Right lobe of liver (tissue), 6 donors: ENCODE results near the gene CORO7. TPM values are rescaled to one million over a fixed set of nuclear protein-coding genes. Genes with fewer than 3 reads are reported as not detected.
"Not testable (repeated sequence)": the region's sequence is repeated elsewhere in the genome, so short reads cannot be mapped to it uniquely, and the experiment has no call there.

Experiments
- ATAC-seq, 4 donors: fragments of 200-7000 bp; cut with Tn5 transposase; one replicate each; pipeline ENCODE4 v1.9.1; 2020; ENCODE audit warnings: mild to moderate bottlenecking in 4 of 4, moderate library complexity in 4 of 4
- DNase-seq, 3 donors: peaks; one replicate each; pipeline ENCODE4 v3.0.0-alpha.2; 2020
- H3K27ac ChIP-seq, 3 donors: fragments of 200-600 bp; one replicate each; pipeline ENCODE4 v1.8.0; 2022
- H3K27me3 ChIP-seq, 2 donors: fragments of 200-600 bp; one replicate each; pipeline ENCODE4 v1.8.0; 2022
- H3K36me3 ChIP-seq, 4 donors: fragments of 200-600 bp; sonication (generic) in 1 of 4; one replicate each; pipeline versions ENCODE4 v1.5.1 to v1.8.0; 2017 to 2022; ENCODE audit warnings: control low read depth in 1 of 4
- H3K4me1 ChIP-seq, 4 donors: fragments of 200-600 bp; sonication (generic) in 1 of 4; one replicate each; pipeline versions ENCODE4 v1.5.1 to v1.8.0; 2017 to 2022; ENCODE audit warnings: control low read depth in 1 of 4
- H3K4me3 ChIP-seq, 3 donors: fragments of 200-600 bp; one replicate each; pipeline ENCODE4 v1.8.0; 2022
- H3K9me3 ChIP-seq, 4 donors: fragments of 200-600 bp; sonication (generic) in 1 of 4; one replicate each; pipeline versions ENCODE4 v1.5.1 to v1.8.0; 2017 to 2022; ENCODE audit warnings: control low read depth in 1 of 4
- CTCF ChIP-seq, 4 donors: fragments of 200-600 bp in 3 of 4; fragments of 450-650 bp in 1 of 4; IDR thresholded peaks; one replicate each; pipeline versions ENCODE4 v1.5.1 to v1.8.0; 2016 to 2022; ENCODE audit warnings: antibody characterized with exemption in 4 of 4, mild to moderate bottlenecking in 2 of 4
- POLR2A ChIP-seq: fragments of 450-650 bp; IDR thresholded peaks from one replicate; pipeline ENCODE4 v1.6.1; 2017; ENCODE audit warnings: antibody characterized with exemption, mild to moderate bottlenecking
- WGBS: methylation state at CpG from one replicate; pipeline ENCODE4 v1.1.6; 2018; ENCODE audit warnings: low coverage, low lambda C conversion rate; ENCODE audit not compliant: insufficient coverage; ENCODE audit errors: missing lambda C conversion rate; 5-methylcytosine and 5-hydroxymethylcytosine counted together
- intact Hi-C, 2 donors: fragments of 100-400 bp; cut with DNase I; formaldehyde crosslinking; loops; one replicate each; pipeline versions ENCODE4 v1.11.2 to v1.14.1; 2022
- total RNA-seq, 6 experiments: library from RNA; depleted of rRNA in 2 of 6; stranded (reverse); fragments of >200 nt in 2 of 6; fragmentation: NEBNext Ultra II Directional in 3 of 6; extraction: Animal tissue kit (Norgen Biotek cat#: 25700) in 3 of 6; gene quantifications; one replicate each; pipeline versions ENCODE4 v1.1.0 to v1.2.4, GENCODE V29; 2016 to 2023
- donor health status: DM: no; HTN: yes; CAD: no.
- donor health status: DM: no; HTN: no; CAD: no.
- donor health status: DM: no; HTN: no; CAD: no.
- donor health status: DM: no; HTN: yes; CAD: no.
- donor health status: DM: no; HTN: yes; CAD: no.

Gene CORO7
- total RNA-seq, 6 experiments from 2014 or later, result 7.8 to 22.9 (median 13.3) TPM

DNA sequence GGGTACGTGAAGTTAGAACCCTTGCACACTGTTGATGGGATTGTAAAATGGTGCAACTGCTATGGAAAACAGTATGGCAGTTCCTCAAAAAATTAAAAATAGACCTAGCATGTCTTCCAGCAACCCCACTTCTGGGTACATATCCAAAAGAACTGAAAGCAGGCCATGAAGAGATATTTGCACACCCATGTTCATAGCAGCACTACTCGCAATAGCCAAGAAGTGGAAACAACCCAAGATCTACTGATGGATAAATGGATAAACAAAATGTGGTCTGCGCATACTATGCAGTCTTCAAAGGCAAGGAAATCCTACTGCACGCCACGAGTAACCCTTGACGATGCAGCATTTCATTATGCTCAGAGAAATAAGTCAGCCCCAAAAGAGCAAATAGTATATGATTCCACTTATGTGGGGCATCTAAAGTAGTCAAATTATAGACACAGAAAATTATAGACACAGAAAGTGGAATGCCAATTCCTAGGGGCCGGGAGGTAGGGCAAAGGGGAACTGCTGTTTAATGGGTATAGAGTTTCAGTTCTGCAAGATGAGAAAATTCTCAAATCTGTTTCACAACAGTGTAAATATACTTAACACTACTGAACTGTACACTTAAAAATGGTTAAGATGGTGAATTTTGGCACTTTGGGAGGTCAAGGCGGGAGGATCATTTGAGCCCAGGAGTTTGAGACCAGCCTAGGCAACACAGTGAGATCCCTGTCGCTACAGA is 17.2 kb downstream of the CORO7 start:
- Histone ChIP-seq H3K27ac (no peak overlapping the region), H3K4me1 (peaks cover 0 to 4% (median 0%) of the 10 kb centered on the region in 4 donors), H3K27me3 (no peaks in the 10 kb centered on the region), H3K9me3 (no peaks in the 10 kb centered on the region), H3K36me3 (peaks cover 0 to 5% (median 1%) of the 10 kb centered on the region in 4 donors), H3K4me3 (no peak overlapping the region)
- ATAC-seq, result no peak
- intact Hi-C loops, result no loop called here
- TF ChIP-seq CTCF (IDR thresholded peaks at IDR 0.05) (no peak), POLR2A (no peak)
- no peak for DNase-seq
- WGBS, result 82% methylated on average over 9 of the region's 9 CpGs

- no peak overlapping the region for H3K4me3 ChIP-seq
- no peaks in the 10 kb centered on the region for H3K27me3 ChIP-seq
- H3K36me3 ChIP-seq, result peaks cover 0 to 5% (median 1%) of the 10 kb centered on the region in 4 donors
- H3K9me3 ChIP-seq, result no peaks in the 10 kb centered on the region
- H3K4me1 ChIP-seq, result no peaks in the 10 kb centered on the region
- intact Hi-C loops, result no loop called here
- WGBS, result 80% methylated on average over 1 of the region's 9 CpGs
- TF ChIP-seq CTCF (IDR thresholded peaks at IDR 0.05) (no peak), POLR2A (no peak)
- no peak for ATAC-seq
- DNase-seq, result no peak
- H3K27ac ChIP-seq, result no peak overlapping the region
Measured at GRCh38 chr16:4395055-4395726, 21.2 kb downstream of the CORO7 start.

GRCh38 chr16:4393850-4394249 is 22.5 kb downstream of the CORO7 start:
- H3K27ac ChIP-seq, DNase-seq, H3K36me3 ChIP-seq, H3K27me3 ChIP-seq, H3K9me3 ChIP-seq, ATAC-seq, intact Hi-C loops, H3K4me1 ChIP-seq, H3K4me3 ChIP-seq: not testable (repeated sequence)
- WGBS, result 93% methylated on average over 11 of the region's 15 CpGs

- Histone ChIP-seq H3K27ac (no peak overlapping the region), H3K36me3 (peaks cover 0 to 5% (median 1%) of the 10 kb centered on the region in 4 donors), H3K27me3 (no peaks in the 10 kb centered on the region), H3K4me3 (no peak overlapping the region), H3K9me3 (no peaks in the 10 kb centered on the region), H3K4me1 (no peaks in the 10 kb centered on the region)
- DNase-seq (peak in 1 of 3 donors; percentile 18), ATAC-seq (no peak)
- intact Hi-C loops, result no loop called here
- WGBS, result no CpG with 5 or more reads among the region's 6 CpGs
- TF ChIP-seq POLR2A, result no peak
- no peak for TF ChIP-seq CTCF (IDR thresholded peaks at IDR 0.05)
Measured at GRCh38 chr16:4393240-4393600, 23.2 kb downstream of the CORO7 start.
